Stimulated activated CD8-positive, alpha-beta memory T cell treated with anti-CD3 and anti-CD28 coated beads, Interleukin-2, amount 100 ng/mL, for 48 hours (primary cell): ENCODE data around the gene NT5DC4.
A peak's percentile ranks its signal among the peaks of the same experiment; 100 is the strongest.

ENCODE experiments used
- DNase-seq, 2 donors: peaks; one replicate each; pipeline ENCODE4 v3.0.0-alpha.2; 2020; ENCODE audit warnings: low read depth in 2 of 2

Gene NT5DC4

DNA sequence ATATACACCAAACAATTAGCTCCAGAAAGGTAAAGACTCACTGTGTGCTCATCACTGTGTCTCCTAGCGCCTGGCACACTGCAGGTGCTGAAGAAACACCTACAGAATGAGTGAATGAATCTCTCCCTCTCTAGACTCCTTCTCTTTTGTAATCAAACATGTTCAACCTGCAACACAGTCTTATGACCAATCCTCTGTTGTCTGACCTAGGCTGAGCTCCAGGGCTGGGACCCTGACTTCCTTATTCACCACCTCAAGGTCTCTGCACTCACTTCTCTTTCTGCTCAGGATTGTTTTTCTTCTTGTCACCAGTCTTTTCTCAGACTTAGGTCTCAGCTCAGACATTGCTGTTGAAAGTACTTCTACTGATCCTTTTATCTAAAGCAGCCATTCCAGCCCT is 33.7 kb downstream of the NT5DC4 start:
- DNase-seq, result no peak

DNA sequence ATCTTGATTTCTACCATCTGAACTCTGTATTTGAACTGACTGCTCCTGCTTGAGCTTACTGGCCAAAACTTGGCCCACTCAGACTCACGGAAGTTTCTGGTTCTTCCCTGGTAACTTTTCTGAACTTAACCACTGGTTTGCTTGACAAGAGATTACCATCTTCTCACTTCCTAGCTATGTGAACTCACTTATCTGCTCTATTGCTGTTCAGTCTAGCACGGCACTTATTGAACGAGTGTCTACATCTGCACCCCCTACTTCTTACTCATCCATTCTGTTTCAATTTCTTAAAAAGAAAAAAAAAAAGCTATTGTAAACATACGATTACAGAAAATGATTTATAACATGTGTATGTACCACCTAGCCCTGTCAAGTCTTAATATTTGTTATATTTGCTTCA is 34.6 kb downstream of the NT5DC4 start:
- DNase-seq, result no peak

DNA sequence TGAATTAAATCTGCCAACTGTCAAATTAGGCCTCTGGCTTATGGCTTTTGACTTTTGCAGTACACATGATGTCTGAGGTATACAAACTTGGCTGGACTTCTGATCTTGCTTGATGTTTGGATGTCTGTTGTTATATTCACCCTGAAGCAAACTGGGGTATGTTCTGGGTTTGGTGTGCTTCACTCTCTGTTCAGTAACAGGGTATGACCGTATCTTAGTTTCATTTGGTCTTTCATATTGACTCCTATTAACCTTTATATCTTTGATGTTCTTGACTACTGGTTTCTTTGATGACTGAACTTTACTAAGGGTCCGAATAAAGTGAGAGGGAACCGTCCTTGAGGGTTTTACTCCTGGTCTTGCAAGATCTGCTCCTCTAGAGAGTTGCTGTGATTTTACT is 35.4 kb downstream of the NT5DC4 start:
- no peak for DNase-seq

DNA sequence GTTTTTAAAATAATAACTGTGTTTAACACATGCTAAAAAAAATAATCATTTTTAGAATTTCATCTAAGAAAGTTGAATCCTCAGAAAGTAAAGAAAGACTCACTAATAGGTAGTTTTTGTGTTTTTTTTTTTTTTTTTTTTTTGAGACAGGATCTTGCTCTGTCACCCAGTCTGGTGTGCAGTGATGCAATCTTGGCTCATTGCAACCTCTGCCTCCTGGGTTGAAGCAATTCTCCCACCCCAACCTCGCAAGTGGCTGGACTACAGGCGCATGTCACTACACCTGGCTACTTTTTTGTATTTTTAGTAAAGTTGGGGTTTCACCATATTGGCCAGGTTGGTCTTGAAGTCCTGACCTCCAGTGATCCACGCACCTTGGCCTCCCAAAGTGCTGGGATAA is 36.4 kb downstream of the NT5DC4 start:
- DNase-seq, result no peak

DNA sequence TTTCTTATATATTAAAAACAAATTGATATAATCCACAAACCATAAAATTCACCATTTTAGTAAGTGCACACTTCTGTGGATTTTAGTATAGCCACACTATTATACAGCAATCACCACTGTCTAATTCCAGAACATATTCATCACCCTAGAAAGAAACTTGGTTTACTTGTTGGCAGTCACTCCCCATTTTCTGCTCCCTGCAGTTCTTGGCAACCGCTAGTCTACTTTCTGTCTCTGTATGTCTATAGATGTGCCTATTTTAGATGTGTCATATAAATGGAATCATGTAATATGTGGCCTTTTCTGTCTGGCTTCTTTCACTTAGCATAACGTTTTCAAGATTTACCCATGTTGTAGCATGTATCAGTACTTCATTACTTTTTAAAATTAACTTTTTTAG is 37.9 kb downstream of the NT5DC4 start:
- no peak for DNase-seq

DNA sequence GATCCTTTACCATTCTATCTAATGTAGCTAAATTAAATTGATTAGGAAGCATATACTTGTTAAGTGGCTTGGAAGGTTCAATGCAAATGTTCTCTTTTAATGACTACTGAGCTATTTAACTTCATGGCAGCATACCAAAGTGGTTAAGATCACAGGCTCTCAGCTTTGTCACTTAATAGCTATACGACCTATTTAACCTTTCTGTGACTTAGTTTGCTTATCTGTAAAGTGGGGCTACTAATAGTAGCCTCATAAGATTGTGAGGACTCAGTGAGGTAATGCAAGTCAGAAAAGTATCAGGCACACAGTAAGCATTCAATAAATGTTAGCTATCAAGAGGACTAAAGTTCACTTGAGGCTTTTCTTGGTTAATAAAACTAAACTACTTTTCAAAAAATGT is 39.3 kb downstream of the NT5DC4 start:
- DNase-seq, result no peak

DNA sequence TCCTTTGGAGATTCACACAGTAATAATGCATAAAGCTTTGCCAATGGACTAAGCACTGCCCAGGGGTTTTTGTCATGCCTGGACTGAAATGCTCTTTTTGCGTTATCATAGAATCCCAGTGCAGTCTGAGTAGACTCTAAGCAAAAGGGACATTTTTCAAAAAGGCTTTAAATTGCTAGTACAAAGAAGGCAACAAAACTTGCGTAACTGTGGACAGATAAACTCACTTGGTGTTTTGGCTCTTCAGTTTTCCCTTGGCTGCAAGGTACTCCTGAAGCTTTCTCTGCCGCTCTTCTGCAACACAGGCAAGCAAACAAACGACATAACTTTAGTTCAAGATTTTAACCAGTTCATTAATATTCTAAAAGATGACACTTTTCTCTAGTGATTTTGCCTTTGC is 41.5 kb downstream of the NT5DC4 start:
- DNase-seq, result no peak

DNA sequence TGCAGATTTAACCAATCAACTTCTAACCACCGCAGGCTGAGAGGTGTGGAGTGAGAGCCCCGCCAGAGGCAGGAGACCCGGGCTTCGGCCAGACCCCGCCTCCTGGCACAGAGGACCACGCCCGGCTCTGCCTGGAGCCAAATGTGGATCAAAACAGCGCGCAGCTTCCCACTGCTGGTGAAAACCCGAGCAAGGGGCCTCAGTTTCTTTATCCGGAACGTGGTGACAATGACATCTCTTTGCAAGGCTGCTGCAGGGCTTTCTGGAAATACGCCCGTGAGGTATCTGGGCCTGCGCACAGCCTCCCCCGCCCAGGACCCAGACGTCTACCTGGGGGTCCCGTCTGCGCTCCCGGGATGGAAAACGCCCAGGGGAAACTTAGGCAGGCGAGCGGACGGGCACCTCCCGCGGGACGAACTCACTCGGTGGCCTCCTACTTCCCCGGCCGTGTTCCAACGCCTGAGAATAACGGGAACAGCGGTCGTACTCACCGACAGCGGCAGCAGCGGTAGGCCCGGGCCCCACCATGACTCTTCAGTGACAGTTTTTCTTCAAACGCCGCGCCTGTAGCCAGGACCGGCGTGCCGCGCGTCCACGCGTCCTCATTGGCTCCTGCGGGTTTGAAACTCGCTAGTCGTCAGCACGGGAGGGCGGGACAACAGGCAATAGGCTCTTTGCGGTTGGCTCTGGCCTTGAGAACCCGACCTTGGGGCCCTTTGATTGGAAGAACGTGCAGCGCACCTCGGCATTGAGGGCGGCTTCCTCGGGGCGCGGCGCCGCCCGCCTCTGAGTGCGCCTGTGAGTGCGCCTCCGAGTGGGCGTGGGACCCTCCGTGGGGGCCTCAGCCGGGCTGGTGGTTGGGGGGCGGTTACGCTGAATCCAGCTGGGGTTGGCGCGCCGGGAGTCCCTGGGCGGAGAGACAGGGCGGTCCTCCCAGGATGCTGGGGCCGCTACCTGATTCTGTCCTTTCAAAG is 43.5 kb downstream of the NT5DC4 start, which contains the start of gene CKAP2L:
TSS of gene CKAP2L (minus strand) at position 539 of the 974 bp plus-strand sequence. CDS start at position 528, 11 bp downstream.
- peak; percentile 92 to 94 for DNase-seq

DNA sequence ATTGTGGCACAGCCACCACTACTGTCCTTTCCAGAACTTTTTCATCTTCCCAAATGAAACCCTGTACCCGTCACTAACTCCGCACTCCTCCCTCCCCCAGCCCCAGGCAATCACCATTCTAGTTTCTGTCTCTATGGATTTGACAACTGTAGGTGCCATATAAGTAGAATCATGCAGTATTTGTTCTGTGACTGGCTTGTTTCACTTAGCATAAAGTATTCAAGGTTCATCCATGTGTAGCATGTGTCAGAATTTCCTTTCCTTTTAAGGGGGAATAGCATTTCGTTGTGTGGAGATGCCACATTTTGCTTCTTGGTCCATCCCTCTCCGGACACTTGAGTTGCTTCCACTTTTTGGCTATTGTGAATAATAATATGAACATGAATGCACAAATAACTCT is 44.4 kb downstream of the NT5DC4 start:
- no peak for DNase-seq

DNA sequence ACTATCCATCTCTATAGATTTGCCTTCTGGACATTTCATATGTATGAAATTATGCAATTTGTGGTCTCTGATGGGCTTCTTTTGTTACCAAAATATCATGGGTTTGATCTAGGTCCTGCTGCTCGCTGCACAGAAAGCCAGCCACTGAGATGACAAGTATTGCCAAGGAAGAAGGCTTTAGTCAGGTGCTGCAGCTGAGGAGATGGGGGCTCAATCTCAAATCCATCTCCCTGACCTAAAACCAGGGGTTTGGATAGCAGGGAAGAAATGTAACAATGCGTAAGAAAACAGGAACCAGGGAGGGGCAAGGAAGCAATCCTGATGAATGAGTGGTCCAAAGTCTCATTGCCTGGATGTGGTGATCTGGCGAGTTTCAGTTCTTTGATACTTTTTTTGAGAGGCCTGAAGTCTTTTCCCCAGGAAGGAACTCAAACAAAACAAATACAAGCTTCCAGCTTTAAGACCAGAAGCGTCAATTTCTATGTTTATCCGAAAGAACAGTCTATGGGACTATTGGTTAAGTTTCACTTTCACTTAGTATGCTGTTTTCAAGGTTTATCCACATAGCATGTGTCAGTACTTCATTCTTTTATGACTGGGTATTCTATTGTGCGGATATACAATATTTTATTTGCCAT is 47.0 kb downstream of the NT5DC4 start:
- DNase-seq, result no peak

DNA sequence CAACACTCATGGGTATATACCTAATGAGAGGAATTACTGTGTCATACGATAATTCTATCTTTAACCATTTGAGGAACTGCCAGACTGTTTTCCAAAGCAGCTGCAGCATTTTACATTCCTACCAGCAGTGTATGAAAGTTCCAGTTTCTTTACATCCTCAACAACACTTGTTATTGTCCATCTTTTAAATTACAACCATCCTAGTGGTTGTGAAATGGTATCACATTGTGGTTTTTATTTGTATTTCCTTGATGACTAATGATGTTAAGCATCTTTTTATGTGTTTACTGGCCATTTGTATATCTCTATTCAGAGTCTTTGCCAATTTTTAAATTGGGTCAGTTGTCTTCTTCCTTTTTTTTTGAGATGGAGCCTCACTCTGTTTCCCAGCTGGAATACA is 47.6 kb downstream of the NT5DC4 start:
- no peak for DNase-seq

DNA sequence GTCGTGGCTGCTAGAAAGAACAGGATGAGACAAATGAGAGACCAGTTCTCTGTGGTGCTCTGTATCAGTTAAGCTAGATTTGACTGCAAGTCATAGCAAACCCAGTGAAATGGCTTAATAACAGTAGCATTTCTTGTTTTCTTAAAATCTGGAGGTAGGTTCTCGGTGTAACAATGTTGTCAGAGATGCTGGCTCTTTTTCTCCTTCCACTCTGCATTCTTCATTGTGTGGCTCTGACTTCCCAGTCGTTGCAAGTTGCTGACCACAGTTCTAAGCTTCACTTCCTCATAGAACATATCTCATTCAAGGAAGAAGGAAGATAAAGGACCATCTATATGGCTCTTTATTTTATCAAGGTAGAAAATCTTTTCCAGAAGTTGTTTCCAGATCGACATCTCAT is 51.5 kb downstream of the NT5DC4 start:
- no peak for DNase-seq

DNA sequence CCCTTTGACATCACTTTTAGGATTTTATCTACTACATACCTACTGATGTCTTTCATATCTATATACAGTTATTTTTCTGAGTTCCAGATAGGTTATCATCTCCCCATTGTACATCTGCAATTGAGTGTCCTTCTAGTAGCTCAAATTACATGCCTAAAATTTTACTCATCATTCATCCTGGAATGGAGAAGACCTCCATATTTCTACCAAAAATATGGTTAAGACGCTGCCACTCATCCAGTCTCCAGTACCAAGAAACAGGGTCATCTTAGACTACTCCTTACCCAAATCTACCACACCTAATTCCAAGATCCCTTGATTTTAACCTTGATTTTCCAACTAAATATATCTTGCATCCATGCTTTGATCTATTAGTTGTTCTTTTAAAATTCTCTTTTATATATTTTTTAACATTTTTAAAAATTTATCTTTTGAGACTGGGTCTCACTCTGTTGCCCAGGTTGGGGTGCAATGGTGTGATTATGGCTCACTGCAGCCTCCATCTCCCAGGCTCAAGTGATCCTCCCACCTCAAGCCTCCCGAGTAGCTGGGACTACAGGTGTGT is 52.2 kb downstream of the NT5DC4 start:
- no peak for DNase-seq

DNA sequence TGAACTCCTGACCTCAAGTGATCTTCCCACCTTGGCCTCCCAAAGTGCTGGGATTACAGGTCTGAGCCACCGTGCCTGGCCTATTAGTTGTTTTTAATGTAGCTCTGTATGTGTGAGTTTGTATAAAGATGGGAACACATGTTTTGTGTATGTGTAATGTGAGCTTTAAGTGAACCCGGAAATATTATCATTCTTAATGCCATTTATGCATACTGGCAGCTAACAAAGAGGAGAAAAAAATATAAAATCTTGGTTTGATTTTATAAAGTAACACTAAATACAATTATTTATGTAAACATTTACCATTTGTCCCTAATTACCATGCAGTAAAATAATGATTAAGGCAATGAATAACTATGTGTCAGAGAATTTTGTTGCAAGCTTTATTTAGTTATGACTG is 52.7 kb downstream of the NT5DC4 start:
- DNase-seq, result no peak

DNA sequence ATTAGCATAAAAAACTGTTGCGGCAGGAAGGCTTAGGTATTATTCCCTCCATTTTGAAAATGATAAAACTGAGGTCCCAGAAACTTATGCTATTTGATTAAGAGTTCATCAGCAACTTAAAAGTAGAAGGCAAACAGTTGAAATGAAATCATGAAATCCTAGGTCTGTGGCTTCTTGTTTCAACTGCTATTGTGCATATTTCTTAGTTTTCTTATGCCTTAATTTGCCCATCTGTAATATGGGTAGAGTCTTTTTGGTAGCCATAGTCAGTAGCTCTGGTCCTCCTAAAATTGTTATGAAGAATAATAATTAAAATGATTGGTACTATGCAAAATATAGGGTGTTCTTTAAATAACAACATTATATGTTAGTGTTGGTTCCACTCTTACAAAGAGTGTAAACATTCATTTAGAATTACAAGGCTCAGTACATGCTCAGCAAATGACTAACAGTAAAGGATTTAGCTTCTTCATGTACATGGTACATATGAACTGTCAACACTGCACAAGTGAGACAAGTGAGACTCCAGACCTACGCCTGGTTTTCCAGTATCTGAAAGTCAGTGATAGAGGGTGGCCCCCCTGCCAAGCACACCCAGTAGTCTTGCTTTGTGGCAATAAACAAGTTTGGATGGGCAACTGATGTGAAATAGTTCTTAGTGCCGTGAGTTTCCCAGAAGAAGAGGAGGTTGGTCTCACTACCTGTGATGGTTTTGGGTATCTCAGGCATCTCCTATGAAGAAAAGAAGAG is 53.9 kb downstream of the NT5DC4 start:
- DNase-seq, result no peak

DNA sequence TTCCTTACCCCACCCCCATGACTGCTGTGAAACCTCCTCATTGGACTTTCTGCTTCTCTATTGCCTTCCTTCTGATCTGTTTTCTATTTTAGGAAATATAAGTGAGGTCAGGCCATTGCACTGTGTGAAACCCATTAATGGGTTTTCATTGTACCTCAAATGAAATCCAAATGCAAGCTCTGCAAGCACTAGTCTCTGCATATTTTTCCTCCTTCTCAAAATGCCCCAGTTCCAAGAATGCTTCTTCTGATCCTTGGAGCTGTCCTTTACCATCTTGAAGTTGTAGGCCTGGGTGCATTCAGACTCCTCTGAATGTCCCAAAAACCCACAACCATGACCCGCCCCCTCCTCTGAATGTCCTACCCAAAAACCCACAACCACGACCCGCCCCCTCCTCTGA is 55.3 kb downstream of the NT5DC4 start:
- DNase-seq, result no peak

DNA sequence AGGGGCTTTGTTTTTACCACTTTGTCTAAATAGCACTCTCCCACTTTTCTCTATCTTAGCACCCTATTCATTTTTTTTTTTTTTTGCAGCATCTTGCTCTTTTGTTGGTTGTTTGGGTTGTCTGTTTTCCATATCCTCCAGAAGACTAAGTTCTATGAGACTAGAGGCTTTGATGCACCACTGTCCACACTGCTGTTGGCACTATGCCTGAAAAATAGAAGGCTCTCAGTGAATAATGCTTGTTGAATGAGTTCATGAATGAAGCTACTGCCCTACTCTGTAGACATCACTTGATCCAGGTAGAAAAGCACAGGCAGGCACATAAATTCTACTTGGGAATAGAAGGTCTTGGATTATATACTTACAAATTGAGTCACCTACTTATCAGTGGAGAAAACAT is 56.2 kb downstream of the NT5DC4 start:
- no peak for DNase-seq

DNA sequence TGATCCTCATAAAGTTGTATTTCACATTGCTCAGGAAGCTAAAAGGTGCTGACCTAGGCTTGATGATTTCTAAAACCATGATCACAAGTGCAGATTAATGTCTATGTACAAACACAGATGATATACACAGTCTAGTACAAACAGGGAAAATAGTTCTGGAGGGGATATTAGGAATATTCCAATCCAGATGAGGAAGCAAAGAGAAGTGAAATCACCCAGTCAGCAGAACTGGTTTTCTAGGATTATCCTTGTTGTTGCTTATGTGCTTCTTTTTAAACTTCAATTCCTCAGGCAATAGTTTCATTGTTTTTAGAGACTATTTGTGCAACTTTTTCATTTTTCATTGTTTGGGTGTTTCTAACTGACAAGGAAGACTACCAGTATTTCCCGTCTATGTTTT is 58.8 kb downstream of the NT5DC4 start:
- DNase-seq, result no peak

DNA sequence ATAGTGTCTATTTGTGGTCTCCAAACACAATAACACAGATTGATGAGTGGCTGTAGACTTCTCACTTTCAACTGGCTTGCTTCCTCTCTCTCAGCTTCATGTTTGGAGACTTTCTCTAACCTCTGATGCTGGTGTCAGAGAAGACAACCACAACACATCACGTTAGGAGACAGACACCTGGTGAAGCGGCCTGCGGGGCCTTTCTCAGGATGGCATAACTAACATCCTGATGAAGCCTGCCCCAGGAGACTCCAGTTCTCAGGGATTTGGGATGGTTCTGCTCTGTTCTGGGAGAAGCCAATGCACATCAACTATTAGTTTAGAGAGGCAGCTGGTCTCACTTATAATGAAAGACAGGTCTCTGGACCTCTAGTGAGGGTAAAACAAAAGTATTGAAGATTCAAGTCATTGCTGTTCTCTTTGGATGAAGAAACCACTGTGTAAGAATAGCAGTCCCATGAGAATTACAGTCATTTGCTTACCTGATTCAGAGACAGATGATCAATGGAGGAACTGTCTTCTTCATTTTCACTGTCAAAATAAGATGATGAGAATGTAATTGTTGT is 61.5 kb downstream of the NT5DC4 start:
- no peak for DNase-seq

DNA sequence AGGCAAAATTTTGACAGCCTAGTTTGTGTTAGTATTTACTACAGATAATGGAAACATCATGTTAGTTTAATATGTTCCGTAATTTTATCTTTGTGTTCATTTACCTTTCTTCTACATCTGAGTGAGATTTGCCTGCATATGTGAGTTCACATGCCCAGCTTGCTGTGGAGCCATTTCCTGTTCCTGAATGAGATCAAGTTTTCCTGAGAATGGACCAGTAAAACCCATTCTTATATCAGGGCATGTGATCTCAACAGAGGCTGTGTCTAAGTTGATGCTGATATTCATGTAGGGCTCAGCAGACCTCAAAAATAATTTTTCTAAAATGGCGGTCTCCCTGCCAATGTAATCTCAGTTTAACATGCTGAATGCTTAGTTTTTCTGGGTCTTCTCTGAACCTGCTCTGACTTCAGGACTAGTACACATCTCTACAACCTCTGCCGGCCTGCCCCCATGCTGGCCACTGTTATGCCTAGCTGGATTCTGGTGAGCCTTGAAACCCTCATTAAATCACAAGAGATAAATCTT is 62.4 kb downstream of the NT5DC4 start:
- no peak for DNase-seq
